ENCODE measurements around the gene TIGD4. TPM values are rescaled to one million over a fixed set of nuclear protein-coding genes. Genes with fewer than 3 reads are reported as not detected.
A peak's percentile ranks its signal among the peaks of the same experiment; 100 is the strongest.

Gene TIGD4
- total and polyA plus RNA-seq, 2 experiments from 2014 or later = 0.55 to 1.5 TPM

GRCh38 chr4:152820073-152820472 lies 40.5 kb upstream of the TIGD4 start:
- Histone ChIP-seq H3K27me3 (no peaks in the 10 kb centered on the region), H3K27ac (no peak overlapping the region)
- no peak for DNase-seq (ENCODE audit: low read depth in 1 of 2, low spot score in 1 of 2)

GRCh38 chr4:152819026-152819645 lies 39.6 kb upstream of the TIGD4 start:
- H3K27ac ChIP-seq = no peak overlapping the region
- no peak for TF ChIP-seq CTCF (IDR thresholded peaks at IDR 0.05; ENCODE audit: low read depth, low read length)
- DNase-seq (ENCODE audit: low read depth in 1 of 2, low spot score in 1 of 2) = no peak
- H3K4me3 ChIP-seq = no peak overlapping the region
- H3K4me1 ChIP-seq (ENCODE audit: low read depth) = no peaks in the 10 kb centered on the region
- no peaks in the 10 kb centered on the region for H3K9me3 ChIP-seq (ENCODE audit: low read depth)
- H3K36me3 ChIP-seq = no peaks in the 10 kb centered on the region
- no peaks in the 10 kb centered on the region for H3K27me3 ChIP-seq

More at GRCh38 chr4:152820073-152820472, 40.5 kb upstream of the TIGD4 start:
- Histone ChIP-seq H3K4me3 (no peak overlapping the region), H3K4me1 (ENCODE audit: low read depth) (no peaks in the 10 kb centered on the region), H3K9me3 (ENCODE audit: low read depth) (no peaks in the 10 kb centered on the region), H3K36me3 (no peaks in the 10 kb centered on the region)
- no peak for TF ChIP-seq CTCF (IDR thresholded peaks at IDR 0.05; ENCODE audit: low read depth, low read length)

GRCh38 chr4:152817331-152817730 lies 37.8 kb upstream of the TIGD4 start:
- no peaks in the 10 kb centered on the region for H3K4me1 ChIP-seq (ENCODE audit: low read depth)
- H3K4me3 ChIP-seq = no peak overlapping the region
- no peaks in the 10 kb centered on the region for H3K36me3 ChIP-seq
- peak in 1 of 2 donors; percentile 47 for DNase-seq (ENCODE audit: low read depth in 1 of 2, low spot score in 1 of 2)
- no peak for TF ChIP-seq CTCF (IDR thresholded peaks at IDR 0.05; ENCODE audit: low read depth, low read length)
- no peaks in the 10 kb centered on the region for H3K9me3 ChIP-seq (ENCODE audit: low read depth)
- no peaks in the 10 kb centered on the region for H3K27me3 ChIP-seq
- H3K27ac ChIP-seq = no peak overlapping the region

GRCh38 chr4:152815078-152815477 lies 35.5 kb upstream of the TIGD4 start:
- Histone ChIP-seq H3K27me3 (no peaks in the 10 kb centered on the region), H3K4me3 (no peak overlapping the region), H3K36me3 (no peaks in the 10 kb centered on the region), H3K9me3 (ENCODE audit: low read depth) (no peaks in the 10 kb centered on the region), H3K27ac (no peak overlapping the region), H3K4me1 (ENCODE audit: low read depth) (no peaks in the 10 kb centered on the region)
- peak in 1 of 2 donors; percentile 79 for DNase-seq (ENCODE audit: low read depth in 1 of 2, low spot score in 1 of 2)
- no peak for TF ChIP-seq CTCF (IDR thresholded peaks at IDR 0.05; ENCODE audit: low read depth, low read length)

- no peaks in the 10 kb centered on the region for H3K9me3 ChIP-seq (ENCODE audit: low read depth)
- H3K4me3 ChIP-seq = no peak overlapping the region
- no peak overlapping the region for H3K27ac ChIP-seq
- DNase-seq (ENCODE audit: low read depth in 1 of 2, low spot score in 1 of 2) = no peak
- no peak for TF ChIP-seq CTCF (IDR thresholded peaks at IDR 0.05; ENCODE audit: low read depth, low read length)
- no peaks in the 10 kb centered on the region for H3K36me3 ChIP-seq
- no peaks in the 10 kb centered on the region for H3K27me3 ChIP-seq
- no peaks in the 10 kb centered on the region for H3K4me1 ChIP-seq (ENCODE audit: low read depth)
Observed at GRCh38 chr4:152810715-152811287, 31.3 kb upstream of the TIGD4 start.

All from cardiac muscle cell (in vitro differentiated cells and primary cell).